ENCODE measurements around the gene IFIT2. TPM values are rescaled to one million over a fixed set of nuclear protein-coding genes. Genes with fewer than 3 reads are reported as not detected.
"Not testable (repeated sequence)": the region's sequence is repeated elsewhere in the genome, so short reads cannot be mapped to it uniquely, and the experiment has no call there.

IFIT2 gene
- 100 to 1,000 TPM in 1 of 8 experiments, 10 to 100 TPM in 3, under 1 TPM in 4; 0.29 to 117 (median 7.7) TPM for total RNA-seq

GRCh38 chr10:89301721-89302445, at the start of gene IFIT2:
IFIT2 (plus strand) TSS chr10:89302046; CDS start chr10:89302124, 78 bp downstream.
- Histone ChIP-seq H3K27ac (no peak within 1 kb of the TSS), H3K4me3 (peak within 1 kb of the TSS in 2 of 5 donors; percentile 2 to 25), H3K4me1 (replicated peaks in 1 of 2) (peaks cover 3 to 12% of the 10 kb centered on the region in 2 donors)
- WGBS, 10 experiments = 0 to 75% (median 48%) methylated on average over 3 to 9 of the region's 10 CpGs
- in situ Hi-C loops (cut with MboI; ENCODE audit: low pct_unique_long_range_greater_than_20kb in 2 of 9, low sequenced_read_pairs in 9 of 9, unreplicated experiment in 9 of 9) = no loop called here
- ATAC-seq (replicated peaks in 6 of 8) = peak; percentile 64 to 85 (median 80)

GRCh38 chr10:89252225-89252585, 49.6 kb upstream of the IFIT2 start:
- Histone ChIP-seq H3K4me1 (replicated peaks in 1 of 2) (no peaks in the 10 kb centered on the region), H3K27ac (no peak overlapping the region), H3K4me3 (peak overlapping the region in 4 of 5 donors; percentile 60 to 80 (median 74))
- ATAC-seq (replicated peaks in 6 of 8) = no peak
- WGBS, 10 experiments = 100% methylated on average over 1 of the region's 2 CpGs; no CpG with 5 or more reads in 9 of the 10 experiments
- in situ Hi-C loops (cut with MboI; ENCODE audit: low pct_unique_long_range_greater_than_20kb in 2 of 9, low sequenced_read_pairs in 9 of 9, unreplicated experiment in 9 of 9) = no loop called here

GRCh38 chr10:89255091-89255579, 46.7 kb upstream of the IFIT2 start:
- H3K4me1 ChIP-seq (replicated peaks in 1 of 2); ATAC-seq (replicated peaks in 6 of 8); in situ Hi-C loops (cut with MboI; ENCODE audit: low pct_unique_long_range_greater_than_20kb in 2 of 9, low sequenced_read_pairs in 9 of 9, unreplicated experiment in 9 of 9); H3K4me3 ChIP-seq; H3K27ac ChIP-seq: not testable (repeated sequence)
- WGBS, 10 experiments = 50 to 77% (median 67%) methylated on average over 1 to 2 of the region's 2 CpGs; no CpG with 5 or more reads in 5 of the 10 experiments

- H3K4me1 ChIP-seq (replicated peaks in 1 of 2) = peaks cover 2 to 3% of the 10 kb centered on the region in 2 donors
- H3K27ac ChIP-seq = no peak overlapping the region
- in situ Hi-C loops (cut with MboI; ENCODE audit: low pct_unique_long_range_greater_than_20kb in 2 of 9, low sequenced_read_pairs in 9 of 9, unreplicated experiment in 9 of 9) = no loop called here
- no peak for ATAC-seq (replicated peaks in 6 of 8)
- no peak overlapping the region for H3K4me3 ChIP-seq
Measured at GRCh38 chr10:89255793-89256192, 46.1 kb upstream of the IFIT2 start.

- H3K27ac ChIP-seq = no peak overlapping the region
- 33 to 100% (median 59%) methylated on average over 1 to 3 of the region's 3 CpGs for WGBS, 10 experiments
Measured at GRCh38 chr10:89256340-89256739, 45.5 kb upstream of the IFIT2 start.

GRCh38 chr10:89256962-89257361, 44.9 kb upstream of the IFIT2 start:
- H3K27ac ChIP-seq = no peak overlapping the region
- 0 to 100% (median 67%) methylated on average over 1 of the region's 1 CpG; no CpG with 5 or more reads in 2 of the 10 experiments for WGBS, 10 experiments
- in situ Hi-C loops (cut with MboI; ENCODE audit: low pct_unique_long_range_greater_than_20kb in 2 of 9, low sequenced_read_pairs in 9 of 9, unreplicated experiment in 9 of 9) = no loop called here
- peaks cover 2 to 3% of the 10 kb centered on the region in 2 donors for H3K4me1 ChIP-seq (replicated peaks in 1 of 2)
- no peak overlapping the region for H3K4me3 ChIP-seq
- no peak for ATAC-seq (replicated peaks in 6 of 8)

More at GRCh38 chr10:89256340-89256739, 45.5 kb upstream of the IFIT2 start:
- no peak overlapping the region for H3K4me3 ChIP-seq
- no peak for ATAC-seq (replicated peaks in 6 of 8)
- in situ Hi-C loops (cut with MboI; ENCODE audit: low pct_unique_long_range_greater_than_20kb in 2 of 9, low sequenced_read_pairs in 9 of 9, unreplicated experiment in 9 of 9) = no loop called here
- peaks cover 2 to 3% of the 10 kb centered on the region in 2 donors for H3K4me1 ChIP-seq (replicated peaks in 1 of 2)

- no peak overlapping the region for H3K27ac ChIP-seq
- peaks cover 2 to 3% of the 10 kb centered on the region in 2 donors for H3K4me1 ChIP-seq (replicated peaks in 1 of 2)
- ATAC-seq (replicated peaks in 6 of 8) = no peak
- H3K4me3 ChIP-seq = no peak overlapping the region
- WGBS, 10 experiments = 0 to 100% (median 43%) methylated on average over 1 to 2 of the region's 2 CpGs
- in situ Hi-C loops (cut with MboI; ENCODE audit: low pct_unique_long_range_greater_than_20kb in 2 of 9, low sequenced_read_pairs in 9 of 9, unreplicated experiment in 9 of 9) = no loop called here
Measured at GRCh38 chr10:89257581-89257980, 44.3 kb upstream of the IFIT2 start.

GRCh38 chr10:89258881-89259280, 43.0 kb upstream of the IFIT2 start:
- WGBS, 10 experiments = 13 to 92% (median 68%) methylated on average over 1 of the region's 1 CpG; no CpG with 5 or more reads in 2 of the 10 experiments
- no peak overlapping the region for H3K4me3 ChIP-seq
- no peak for ATAC-seq (replicated peaks in 6 of 8)
- no peak overlapping the region for H3K27ac ChIP-seq
- in situ Hi-C loops (cut with MboI; ENCODE audit: low pct_unique_long_range_greater_than_20kb in 2 of 9, low sequenced_read_pairs in 9 of 9, unreplicated experiment in 9 of 9) = no loop called here
- peaks cover 2 to 3% of the 10 kb centered on the region in 2 donors for H3K4me1 ChIP-seq (replicated peaks in 1 of 2)

GRCh38 chr10:89262086-89263051, 39.5 kb upstream of the IFIT2 start:
- peak in 1 of 8 experiments; percentile 17 for ATAC-seq (replicated peaks in 6 of 8)
- 7 to 75% (median 65%) methylated on average over 2 to 5 of the region's 5 CpGs; no CpG with 5 or more reads in 1 of the 10 experiments for WGBS, 10 experiments
- H3K27ac ChIP-seq = no peak overlapping the region
- in situ Hi-C loops (cut with MboI; ENCODE audit: low pct_unique_long_range_greater_than_20kb in 2 of 9, low sequenced_read_pairs in 9 of 9, unreplicated experiment in 9 of 9) = no loop called here
- no peak overlapping the region for H3K4me3 ChIP-seq
- H3K4me1 ChIP-seq (replicated peaks in 1 of 2) = peaks cover 3 to 6% of the 10 kb centered on the region in 2 donors

- peaks cover 3 to 6% of the 10 kb centered on the region in 2 donors for H3K4me1 ChIP-seq (replicated peaks in 1 of 2)
- H3K27ac ChIP-seq = no peak overlapping the region
- in situ Hi-C loops (cut with MboI; ENCODE audit: low pct_unique_long_range_greater_than_20kb in 2 of 9, low sequenced_read_pairs in 9 of 9, unreplicated experiment in 9 of 9) = no loop called here
- ATAC-seq (replicated peaks in 6 of 8) = no peak
- H3K4me3 ChIP-seq = no peak overlapping the region
- 70 to 100% (median 100%) methylated on average over 1 of the region's 1 CpG; no CpG with 5 or more reads in 4 of the 10 experiments for WGBS, 10 experiments
Measured at GRCh38 chr10:89263091-89263490, 38.8 kb upstream of the IFIT2 start.

- no peak for ATAC-seq (replicated peaks in 6 of 8)
- Histone ChIP-seq H3K27ac (no peak overlapping the region), H3K4me1 (replicated peaks in 1 of 2) (peaks cover 3 to 6% of the 10 kb centered on the region in 2 donors), H3K4me3 (no peak overlapping the region)
- in situ Hi-C loops (cut with MboI; ENCODE audit: low pct_unique_long_range_greater_than_20kb in 2 of 9, low sequenced_read_pairs in 9 of 9, unreplicated experiment in 9 of 9) = no loop called here
- 80 to 100% (median 100%) methylated on average over 1 of the region's 1 CpG; no CpG with 5 or more reads in 7 of the 10 experiments for WGBS, 10 experiments
Measured at GRCh38 chr10:89263531-89263930, 38.3 kb upstream of the IFIT2 start.

GRCh38 chr10:89266721-89267453, 35.0 kb upstream of the IFIT2 start:
- in situ Hi-C loops (cut with MboI; ENCODE audit: low pct_unique_long_range_greater_than_20kb in 2 of 9, low sequenced_read_pairs in 9 of 9, unreplicated experiment in 9 of 9) = no loop called here
- Histone ChIP-seq H3K4me3 (no peak overlapping the region), H3K4me1 (replicated peaks in 1 of 2) (peaks cover 0 to 4% of the 10 kb centered on the region in 2 donors), H3K27ac (no peak overlapping the region)
- peak in 4 of 8 experiments; percentile 12 to 49 (median 24) for ATAC-seq (replicated peaks in 6 of 8)
- 33 to 100% (median 82%) methylated on average over 1 of the region's 1 CpG; no CpG with 5 or more reads in 3 of the 10 experiments for WGBS, 10 experiments

All from motor neuron (in vitro differentiated cells).